T-helper 22 cell (primary cell): ENCODE measurements around the gene PZP.

Experiments used
- DNase-seq: peaks from one replicate; pipeline ENCODE4 v3.0.0-alpha.2; 2020; ENCODE audit warnings: low read depth

The PZP gene

GRCh38 chr12:9103050-9103849, 104.9 kb downstream of the PZP start:
- DNase-seq, result no peak

- DNase-seq, result no peak
Measured at GRCh38 chr12:9101018-9101687, 107.0 kb downstream of the PZP start.

- no peak for DNase-seq
Measured at GRCh38 chr12:9099552-9100190, 108.5 kb downstream of the PZP start.
